ENCODE measurements around the gene HBE1. TPM values are rescaled to one million over a fixed set of nuclear protein-coding genes. Genes with fewer than 3 reads are reported as not detected.

The HBE1 gene
- total and polyA plus RNA-seq, 10 of the 15 experiments (the other 5 are each of a cell fraction or from before 2014, with no cell fraction given) = 0.13 to 2.7 (median 0.62) TPM; not detected in 5

GRCh38 chr11:5241458-5241857 lies 28.3 kb downstream of the HBE1 start:
- ChIA-PET RAD21 (ENCODE audit: unreplicated experiment) (no interaction called here), SMC1A (ENCODE audit: uncharacterized antibody, unreplicated experiment) (interaction anchor here (1.0 kb wide), 1 partner anchor 49 kb away, joined by 4 read pairs; no protein-coding TSS in a partner anchor), POLR2A (no interaction called here), CTCF (interaction anchor here (1.4 kb wide), 1 partner anchor 40 kb away, joined by 4 read pairs; the partner anchor contains the start of gene OR51V1)
- Histone ChIP-seq H2AFZ (ENCODE audit: control insufficient read depth, low read depth, low read length) (no peak overlapping the region), H3K27ac (ENCODE audit: control insufficient read depth, insufficient read depth) (no peak overlapping the region), H4K20me1 (ENCODE audit: control insufficient read depth, insufficient read depth) (no peaks in the 10 kb centered on the region), H3K36me3 (ENCODE audit: control insufficient read depth in 2 of 2, insufficient read depth in 2 of 2, low read length in 1 of 2) (no peaks in the 10 kb centered on the region), H3K4me2 (ENCODE audit: control insufficient read depth, insufficient read depth) (no peak overlapping the region), H3K79me2 (ENCODE audit: control insufficient read depth, insufficient read depth, low read length) (no peaks in the 10 kb centered on the region), H3K9ac (ENCODE audit: control insufficient read depth, insufficient read depth, low read length) (no peak overlapping the region), H3K4me1 (ENCODE audit: control insufficient read depth, insufficient read depth, low read length) (no peaks in the 10 kb centered on the region), H3K27me3 (replicated peaks in 1 of 2; ENCODE audit: control insufficient read depth in 2 of 2, insufficient read depth in 2 of 2, low read length in 1 of 2) (no peaks in the 10 kb centered on the region; a peak in 1 of 4 replicates), H3K4me3 (no peak overlapping the region), H3K9me3 (replicated peaks; ENCODE audit: control insufficient read depth, insufficient read depth, low read length) (no peaks in the 10 kb centered on the region)
- no TSS peak for BruUV-seq (replicated peaks)
- no peak for TF ChIP-seq IRF5 (IDR thresholded peaks at IDR 0.05; ENCODE audit: borderline replicate concordance)
- no peak for TF ChIP-seq ATF7 (IDR thresholded peaks at IDR 0.05; ENCODE audit: low read depth)
- TF ChIP-seq PRDM15 (CRISPR knock-in tag; IDR thresholded peaks at IDR 0.05) = no peak
- no peak for TF ChIP-seq ZSCAN29 (IDR thresholded peaks at IDR 0.05)
- no peak for TF ChIP-seq PKNOX1 (IDR thresholded peaks at IDR 0.05)
- no peak for TF ChIP-seq NR2C1 (IDR thresholded peaks at IDR 0.05)
- no peak for TF ChIP-seq EED (IDR thresholded peaks at IDR 0.05; ENCODE audit: low read depth)
- no peak for TF ChIP-seq TAF1 (IDR thresholded peaks at IDR 0.05; ENCODE audit: borderline replicate concordance, low read depth, low read length)
- no peak for TF ChIP-seq KAT2A (conservative IDR thresholded peaks at IDR 0.05; ENCODE audit: control insufficient read depth, low read depth, low read length)
- TF ChIP-seq, protein P1, sequence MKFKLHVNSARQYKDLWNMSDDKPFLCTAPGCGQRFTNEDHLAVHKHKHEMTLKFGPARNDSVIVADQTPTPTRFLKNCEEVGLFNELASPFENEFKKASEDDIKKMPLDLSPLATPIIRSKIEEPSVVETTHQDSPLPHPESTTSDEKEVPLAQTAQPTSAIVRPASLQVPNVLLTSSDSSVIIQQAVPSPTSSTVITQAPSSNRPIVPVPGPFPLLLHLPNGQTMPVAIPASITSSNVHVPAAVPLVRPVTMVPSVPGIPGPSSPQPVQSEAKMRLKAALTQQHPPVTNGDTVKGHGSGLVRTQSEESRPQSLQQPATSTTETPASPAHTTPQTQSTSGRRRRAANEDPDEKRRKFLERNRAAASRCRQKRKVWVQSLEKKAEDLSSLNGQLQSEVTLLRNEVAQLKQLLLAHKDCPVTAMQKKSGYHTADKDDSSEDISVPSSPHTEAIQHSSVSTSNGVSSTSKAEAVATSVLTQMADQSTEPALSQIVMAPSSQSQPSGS (IDR thresholded peaks at IDR 0.05; ENCODE audit: low read length) = no peak
- no peak for TF ChIP-seq NRF1 (conservative IDR thresholded peaks at IDR 0.05; ENCODE audit: low read depth, low read length)
- intact Hi-C loops (cut with micrococcal nuclease; ENCODE audit: unreplicated experiment) (no loop called here), in situ Hi-C loops (cut with MboI) (no loop called here)
- FAIRE-seq = no peak
- ATAC-seq = no peak
- 24% methylated on average over 3 of the region's 3 CpGs for WGBS (ENCODE audit: insufficient coverage, insufficient replicate concordance, low lambda C conversion rate, missing lambda C conversion rate)
- DNase-seq (ENCODE audit: low read depth, low spot score) = no peak
